Skeletal muscle tissue (tissue), 4 donors: ENCODE results near the gene TENM4. TPM values are rescaled to one million over a fixed set of nuclear protein-coding genes. Genes with fewer than 3 reads are reported as not detected.

ENCODE experiments used
- H3K27ac ChIP-seq: one replicate; pipeline ENCODE4 v1.7.0; 2013; ENCODE audit warnings: mild to moderate bottlenecking, low read depth, low read length, inconsistent platforms
- H3K27me3 ChIP-seq, 3 donors: one replicate each; pipeline ENCODE4 v1.7.0; 2013; ENCODE audit warnings: low read length in 3 of 3; ENCODE audit not compliant: control insufficient read depth in 3 of 3, insufficient read depth in 3 of 3
- H3K36me3 ChIP-seq, 3 donors: one replicate each; pipeline ENCODE4 v1.7.0; 2013; ENCODE audit warnings: low read length in 3 of 3; ENCODE audit not compliant: control insufficient read depth in 3 of 3, insufficient read depth in 3 of 3
- H3K4me1 ChIP-seq, 3 donors: one replicate each; pipeline ENCODE4 v1.7.0; 2013; ENCODE audit warnings: low read length in 3 of 3, mild to moderate bottlenecking in 3 of 3; ENCODE audit not compliant: control insufficient read depth in 3 of 3, insufficient read depth in 3 of 3
- H3K4me3 ChIP-seq, 3 donors: one replicate each; pipeline ENCODE4 v1.7.0; 2013; ENCODE audit warnings: low read length in 3 of 3
- H3K9ac ChIP-seq, 3 donors: one replicate each; pipeline ENCODE4 v1.7.0; 2013; ENCODE audit warnings: low read length in 3 of 3, mild to moderate bottlenecking in 3 of 3, moderate library complexity in 2 of 3, low read depth in 1 of 3
- H3K9me3 ChIP-seq, 3 donors: one replicate each; pipeline ENCODE4 v1.7.0; 2013; ENCODE audit warnings: low read length in 3 of 3; ENCODE audit not compliant: control insufficient read depth in 3 of 3
- total RNA-seq: library from RNA; depleted of rRNA; stranded (reverse); fragments of >200 nt; gene quantifications from one replicate; pipeline ENCODE4 v1.2.3, GENCODE V29; 2014
- donor health status: Osteomylitis.

TENM4 gene
- total RNA-seq, 1 donor from 2014 or later = 18.3 TPM

DNA sequence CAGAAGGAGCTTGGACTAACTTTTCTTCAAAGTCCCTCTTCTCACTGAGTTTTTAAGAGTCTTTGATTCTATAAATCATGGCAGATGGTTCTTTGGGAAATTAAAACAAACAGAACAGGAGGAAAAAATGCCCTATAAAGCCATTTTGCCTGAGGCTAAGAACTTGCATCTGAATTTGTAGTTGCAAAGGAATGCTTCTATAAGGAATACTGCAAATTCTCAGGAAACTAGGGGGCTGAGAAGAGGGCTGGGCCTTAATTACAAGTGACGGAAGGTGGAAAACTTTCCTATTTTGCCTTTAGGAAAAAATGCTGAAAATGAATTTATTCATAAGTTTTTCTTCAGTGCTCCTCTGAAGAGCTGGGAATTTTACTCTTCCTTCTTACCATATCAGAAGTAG, 776.2 kb downstream of the TENM4 start:
- Histone ChIP-seq H3K27me3 (peaks cover 0 to 2% (median 2%) of the 10 kb centered on the region in 3 donors), H3K9ac (no peak overlapping the region), H3K27ac (no peak overlapping the region), H3K4me1 (no peaks in the 10 kb centered on the region), H3K9me3 (no peaks in the 10 kb centered on the region), H3K36me3 (no peaks in the 10 kb centered on the region), H3K4me3 (no peak overlapping the region)

DNA sequence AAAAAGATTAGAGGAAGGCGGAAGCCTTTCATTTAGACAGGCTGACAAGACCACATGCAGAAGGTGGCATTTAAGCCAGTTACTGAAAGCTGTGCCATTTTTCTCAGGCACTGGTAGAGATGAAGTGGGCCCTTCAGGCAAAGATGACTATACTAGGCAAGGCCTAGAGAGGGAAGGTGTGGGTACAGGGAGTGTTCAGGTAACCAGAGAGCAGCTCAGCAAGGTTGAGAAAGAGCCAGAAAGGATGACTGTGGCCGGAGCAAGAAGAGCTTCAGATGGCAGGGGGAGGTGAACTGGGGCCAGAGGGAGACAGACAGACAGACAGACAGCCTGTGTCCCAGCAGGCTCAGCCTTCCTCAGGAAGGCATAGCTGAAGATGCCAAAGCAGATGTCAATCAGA, 778.0 kb downstream of the TENM4 start:
- no peak overlapping the region for H3K4me3 ChIP-seq
- no peaks in the 10 kb centered on the region for H3K4me1 ChIP-seq
- no peaks in the 10 kb centered on the region for H3K9me3 ChIP-seq
- no peak overlapping the region for H3K27ac ChIP-seq
- no peaks in the 10 kb centered on the region for H3K36me3 ChIP-seq
- H3K27me3 ChIP-seq = peaks cover 0 to 3% (median 2%) of the 10 kb centered on the region in 3 donors
- H3K9ac ChIP-seq = no peak overlapping the region

DNA sequence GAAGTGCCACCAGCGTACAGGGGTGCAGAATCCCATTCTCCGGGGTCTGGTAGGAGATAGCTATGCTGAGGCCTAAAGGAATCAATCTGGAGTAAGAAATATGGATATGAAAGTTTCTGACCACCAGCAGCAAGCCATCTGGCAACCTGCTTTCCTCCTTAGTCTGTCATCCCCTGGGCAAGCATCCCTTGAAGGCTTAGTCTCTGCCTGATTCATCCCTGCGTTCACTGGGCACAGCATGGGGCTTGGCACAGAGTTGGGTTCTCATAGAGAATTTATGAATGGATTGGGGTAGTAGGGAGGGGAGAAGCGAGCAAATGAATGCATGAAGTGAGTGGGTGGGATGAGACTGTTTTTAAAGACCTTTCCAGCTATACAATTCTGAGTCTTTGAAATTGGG, 780.4 kb downstream of the TENM4 start:
- H3K27ac ChIP-seq = no peak overlapping the region
- no peak overlapping the region for H3K9ac ChIP-seq

DNA sequence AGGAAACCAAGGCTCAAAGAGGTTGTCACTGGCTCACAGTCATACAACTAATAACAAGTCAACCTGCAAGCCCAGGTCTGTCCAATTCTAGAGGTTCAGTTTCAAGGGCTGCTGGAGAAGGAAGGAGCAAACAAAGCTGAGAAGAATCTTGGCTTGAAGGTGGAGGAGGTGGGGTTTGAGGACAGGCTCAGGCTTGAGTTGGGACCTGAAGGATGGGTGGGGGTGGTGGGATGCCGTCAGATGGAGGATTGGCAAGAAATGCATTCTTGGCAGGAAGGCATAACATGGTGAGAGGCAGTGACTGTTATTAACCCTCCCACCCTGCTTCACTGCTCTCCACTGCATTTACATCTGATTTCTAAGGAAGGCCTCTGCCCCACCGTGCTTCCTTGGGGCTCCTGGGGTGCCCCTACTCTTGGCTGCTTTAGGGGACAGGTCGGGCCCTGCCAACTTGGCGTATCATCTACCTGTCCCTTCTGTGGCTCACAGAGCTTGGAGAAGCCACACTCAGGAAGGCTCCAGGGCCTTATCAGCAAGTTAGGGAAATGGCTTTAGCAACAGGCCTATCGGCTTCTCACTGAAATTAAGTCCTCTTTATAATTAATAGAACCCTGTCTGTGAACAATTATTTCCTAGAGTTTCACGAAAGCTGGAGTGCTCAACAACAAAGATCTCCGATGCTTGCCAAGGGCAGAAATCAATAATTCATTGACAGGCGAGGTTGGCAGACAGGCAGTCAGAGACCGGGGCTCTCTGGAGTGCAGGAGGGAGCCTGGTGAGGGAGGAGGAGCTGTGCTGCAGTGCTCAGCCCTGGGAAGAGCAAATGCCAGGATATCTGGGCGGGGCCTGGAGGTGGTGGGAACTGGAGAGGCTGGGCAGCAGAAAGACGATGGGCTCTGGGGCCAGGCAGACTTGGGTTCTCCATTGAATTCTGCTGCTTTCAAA, 781.2 kb downstream of the TENM4 start:
- Histone ChIP-seq H3K27ac (no peak overlapping the region), H3K4me3 (no peak overlapping the region), H3K4me1 (no peaks in the 10 kb centered on the region), H3K9me3 (no peaks in the 10 kb centered on the region), H3K9ac (no peak overlapping the region), H3K27me3 (peaks cover 0 to 3% (median 2%) of the 10 kb centered on the region in 3 donors), H3K36me3 (no peaks in the 10 kb centered on the region)

More for the DNA sequence above, 780.4 kb downstream of the TENM4 start:
- peaks cover 0 to 3% (median 2%) of the 10 kb centered on the region in 3 donors for H3K27me3 ChIP-seq
- H3K4me3 ChIP-seq = no peak overlapping the region
- no peaks in the 10 kb centered on the region for H3K9me3 ChIP-seq
- H3K4me1 ChIP-seq = no peaks in the 10 kb centered on the region
- H3K36me3 ChIP-seq = no peaks in the 10 kb centered on the region

DNA sequence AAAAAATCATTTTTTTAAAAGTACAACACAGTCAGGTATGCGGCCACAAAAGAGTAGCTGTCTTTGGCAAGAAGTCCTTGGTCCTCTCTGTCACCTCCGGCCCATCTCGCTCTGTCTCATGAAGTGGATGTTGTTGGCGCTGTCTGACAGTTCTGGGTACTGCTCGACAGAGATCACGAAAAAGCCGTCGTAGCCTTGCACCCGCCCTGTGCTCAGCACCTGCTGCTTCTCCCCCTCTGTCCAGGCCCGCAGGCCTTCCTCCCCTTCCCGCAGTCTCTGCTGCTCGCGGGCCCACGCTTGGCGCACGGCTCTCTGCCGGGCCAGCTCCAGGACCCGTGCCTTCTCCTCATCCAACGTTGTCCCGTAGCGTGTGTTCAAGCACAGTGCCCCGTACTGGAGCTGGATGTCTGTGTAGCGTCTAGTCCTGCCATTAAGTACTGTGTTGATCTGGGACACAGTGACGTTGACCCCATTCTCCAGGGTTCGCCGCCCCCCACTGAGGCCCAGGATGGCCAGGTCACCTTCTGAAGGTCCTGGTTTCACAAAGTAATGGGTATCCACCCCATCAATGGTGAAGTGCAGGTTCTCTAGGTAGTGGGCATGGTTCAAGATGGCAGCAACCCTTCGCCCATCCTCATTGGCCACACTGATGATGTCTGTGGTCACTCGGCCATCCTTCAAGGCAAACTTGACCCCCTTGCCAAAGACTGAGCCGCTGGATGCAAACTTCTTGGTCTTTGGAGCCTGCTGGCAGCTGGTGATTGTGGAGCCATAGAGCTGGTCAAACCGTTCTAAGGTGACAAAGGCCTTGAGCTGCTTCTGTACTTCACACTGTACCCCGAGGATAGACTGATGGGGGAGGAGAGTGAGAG, 782.6 kb downstream of the TENM4 start:
- H3K36me3 ChIP-seq = no peaks in the 10 kb centered on the region
- no peaks in the 10 kb centered on the region for H3K9me3 ChIP-seq
- no peak overlapping the region for H3K9ac ChIP-seq
- no peaks in the 10 kb centered on the region for H3K4me1 ChIP-seq
- no peak overlapping the region for H3K27ac ChIP-seq
- H3K27me3 ChIP-seq = peaks cover 0 to 3% (median 2%) of the 10 kb centered on the region in 3 donors
- no peak overlapping the region for H3K4me3 ChIP-seq

DNA sequence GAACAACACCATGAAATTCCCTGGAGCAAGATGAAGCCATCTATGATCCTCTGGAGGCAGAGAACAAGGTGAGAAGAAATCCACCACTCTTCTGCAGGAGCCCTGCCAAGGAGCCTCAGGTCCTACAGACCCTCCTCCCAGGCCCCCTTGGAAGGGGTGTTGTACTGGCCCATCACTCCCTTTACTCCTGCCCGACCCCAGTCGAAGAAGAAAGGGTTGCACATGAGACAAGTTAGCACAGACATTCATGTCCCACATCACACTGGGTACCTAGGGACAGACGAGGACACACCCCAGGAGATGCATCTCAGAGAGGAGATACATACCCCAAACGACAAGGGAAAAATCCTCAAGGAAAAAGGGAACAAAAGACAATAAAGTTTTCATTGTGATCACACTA, 783.4 kb downstream of the TENM4 start:
- H3K9me3 ChIP-seq = no peaks in the 10 kb centered on the region
- no peak overlapping the region for H3K4me3 ChIP-seq
- no peak overlapping the region for H3K27ac ChIP-seq
- H3K4me1 ChIP-seq = no peaks in the 10 kb centered on the region
- no peak overlapping the region for H3K9ac ChIP-seq
- H3K27me3 ChIP-seq = peaks cover 0 to 3% (median 2%) of the 10 kb centered on the region in 3 donors
- H3K36me3 ChIP-seq = no peaks in the 10 kb centered on the region

DNA sequence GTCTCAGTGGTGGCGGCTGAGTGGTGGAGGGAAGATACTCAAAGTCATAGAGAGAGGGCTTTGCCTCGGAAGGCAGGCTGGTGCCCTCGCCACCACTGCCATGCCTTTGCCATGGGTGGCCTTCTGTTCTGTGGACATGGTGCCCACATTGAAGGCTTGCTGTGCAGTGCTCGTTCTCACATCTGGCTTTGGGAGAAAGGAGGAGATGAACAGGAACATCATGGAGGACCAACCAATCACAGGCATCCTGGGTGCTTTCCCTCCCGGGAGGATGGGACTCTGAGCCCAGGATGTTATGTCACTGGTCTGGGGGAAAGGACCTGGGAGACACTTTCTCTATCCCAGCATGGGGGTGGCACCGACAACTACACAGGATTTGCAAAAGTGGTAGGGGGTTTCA, 783.8 kb downstream of the TENM4 start:
- Histone ChIP-seq H3K27ac (no peak overlapping the region), H3K27me3 (peaks cover 0 to 3% (median 2%) of the 10 kb centered on the region in 3 donors), H3K4me1 (no peaks in the 10 kb centered on the region), H3K9me3 (no peaks in the 10 kb centered on the region), H3K4me3 (no peak overlapping the region), H3K36me3 (no peaks in the 10 kb centered on the region), H3K9ac (no peak overlapping the region)

DNA sequence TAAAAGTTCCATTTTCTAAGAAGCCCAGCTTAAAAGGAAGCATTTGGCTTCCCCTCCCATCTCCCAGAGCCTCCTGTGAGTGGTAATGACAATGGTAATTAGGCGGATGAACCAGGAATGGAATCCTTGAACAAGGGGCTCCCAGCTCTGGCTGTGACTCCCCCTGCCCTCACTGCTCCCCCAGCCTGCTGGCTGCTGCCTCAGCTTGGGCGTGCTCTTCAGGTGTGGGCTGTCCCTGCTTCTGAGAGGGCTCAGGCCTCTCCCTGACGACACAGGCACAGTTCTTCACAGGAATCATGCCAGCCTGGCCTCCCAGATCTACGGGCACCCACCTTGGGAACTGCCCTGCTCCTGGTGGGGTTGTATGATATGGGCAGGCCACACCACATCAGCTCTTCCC, 784.5 kb downstream of the TENM4 start:
- Histone ChIP-seq H3K36me3 (no peaks in the 10 kb centered on the region), H3K9me3 (no peaks in the 10 kb centered on the region), H3K27me3 (peaks cover under 1 to 7% (median 3%) of the 10 kb centered on the region in 3 donors), H3K4me3 (no peak overlapping the region), H3K4me1 (no peaks in the 10 kb centered on the region), H3K9ac (no peak overlapping the region), H3K27ac (no peak overlapping the region)

DNA sequence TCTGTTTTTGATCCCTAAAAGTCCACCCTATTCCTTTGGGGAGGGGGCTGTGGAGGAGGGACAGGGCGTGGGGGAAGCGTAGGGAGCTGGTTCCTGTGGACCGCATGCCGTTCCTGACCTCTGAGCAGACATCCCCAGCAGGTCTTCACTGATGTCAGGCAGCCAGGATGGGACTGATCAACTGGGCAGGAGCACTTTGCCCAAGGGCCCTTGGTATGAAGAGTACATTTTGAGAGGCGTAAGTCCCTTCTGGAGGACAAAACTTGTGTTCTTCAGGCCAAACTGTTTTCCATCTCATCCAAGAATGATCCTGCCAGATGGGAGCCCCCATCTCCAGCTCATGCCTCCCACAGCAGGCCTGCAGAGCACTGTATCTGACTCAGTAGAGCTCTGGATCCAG, 785.3 kb downstream of the TENM4 start:
- H3K9ac ChIP-seq = no peak overlapping the region
- no peaks in the 10 kb centered on the region for H3K9me3 ChIP-seq
- H3K4me1 ChIP-seq = no peaks in the 10 kb centered on the region
- H3K27me3 ChIP-seq = peaks cover 0 to 8% (median 3%) of the 10 kb centered on the region in 3 donors
- no peaks in the 10 kb centered on the region for H3K36me3 ChIP-seq
- H3K27ac ChIP-seq = no peak overlapping the region
- no peak overlapping the region for H3K4me3 ChIP-seq

DNA sequence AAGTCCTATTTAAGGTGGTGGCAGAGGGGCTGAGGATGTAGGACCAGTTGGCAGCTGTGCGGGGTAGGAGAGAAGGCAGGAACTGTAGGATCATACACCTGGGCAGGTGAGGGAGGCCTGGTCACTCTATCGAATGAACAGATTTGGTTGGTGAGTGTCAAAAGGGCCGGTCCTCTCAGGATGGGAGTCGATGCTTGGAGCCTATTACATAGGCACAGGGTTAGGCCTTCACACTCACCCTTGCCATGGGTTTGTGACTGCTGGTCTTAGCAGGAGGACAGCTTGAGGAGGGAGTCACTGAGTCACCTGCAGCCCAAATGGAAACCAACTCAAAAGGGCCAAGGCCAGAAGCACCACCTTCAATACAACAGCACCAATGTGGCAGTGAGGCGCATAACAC, 786.0 kb downstream of the TENM4 start:
- H3K9me3 ChIP-seq = no peaks in the 10 kb centered on the region
- H3K4me3 ChIP-seq = no peak overlapping the region
- no peak overlapping the region for H3K27ac ChIP-seq
- peaks cover 0 to 8% (median 3%) of the 10 kb centered on the region in 3 donors for H3K27me3 ChIP-seq
- H3K4me1 ChIP-seq = no peaks in the 10 kb centered on the region
- no peaks in the 10 kb centered on the region for H3K36me3 ChIP-seq
- H3K9ac ChIP-seq = no peak overlapping the region
